T-helper 1 cell treated with Interleukin-12 subunit alpha and Interleukin-12 subunit beta and Interleukin-4 antibody, amounts not matched to agents 30 ng/mL and 1 ng/mL, for 36 hours (primary cell): ENCODE results near the gene BTBD6. TPM values are rescaled to one million over a fixed set of nuclear protein-coding genes. Genes with fewer than 3 reads are reported as not detected.
"Not testable (repeated sequence)": the region's sequence is repeated elsewhere in the genome, so short reads cannot be mapped to it uniquely, and the experiment has no call there.

Experiments used
- intact Hi-C: fragments of 100-400 bp; cut with micrococcal nuclease; formaldehyde crosslinking; loops from one replicate; pipeline ENCODE4 v1.15.1; 2024
- total RNA-seq: library from RNA; stranded (reverse); gene quantifications from 2 replicates; pipeline ENCODE4 v1.2.3, GENCODE V29; 2022

BTBD6 gene
- total RNA-seq, 1 donor from 2014 or later: 39.7 TPM

DNA sequence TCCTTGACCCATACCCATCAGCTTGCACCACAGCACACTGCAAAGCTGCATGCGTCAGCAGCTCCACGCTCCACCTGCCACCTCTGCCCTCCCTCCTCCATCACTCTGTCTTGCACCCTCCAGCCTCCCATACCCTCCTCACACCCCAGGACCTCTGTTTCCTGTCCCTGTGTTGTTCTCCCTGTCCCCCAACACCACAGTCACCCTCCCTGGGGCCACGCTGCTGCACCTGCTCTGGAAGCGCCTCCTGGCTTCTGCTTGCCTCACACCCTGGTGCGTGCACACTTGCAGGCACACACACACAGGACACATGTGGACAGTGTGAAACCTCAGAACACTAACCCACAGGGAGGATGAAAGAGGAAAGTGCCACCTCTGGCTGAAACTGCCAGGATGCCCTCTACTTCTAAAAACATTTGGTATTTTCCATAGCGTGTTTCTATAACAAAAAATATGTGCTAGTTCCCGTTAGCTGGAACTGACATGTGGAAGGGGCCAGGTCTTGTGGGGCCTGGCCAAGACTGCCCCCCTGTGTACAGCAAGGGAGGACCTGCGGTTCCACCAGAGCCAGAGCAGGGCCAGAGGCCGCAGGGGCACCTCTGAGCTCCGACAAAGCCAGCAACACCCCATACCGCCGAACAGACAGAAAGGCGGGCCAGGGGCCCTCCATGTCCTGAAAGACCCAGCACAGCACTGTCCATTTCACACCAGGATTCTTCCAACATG is 42.5 kb downstream of the BTBD6 start:
- intact Hi-C loops: no loop called here

DNA sequence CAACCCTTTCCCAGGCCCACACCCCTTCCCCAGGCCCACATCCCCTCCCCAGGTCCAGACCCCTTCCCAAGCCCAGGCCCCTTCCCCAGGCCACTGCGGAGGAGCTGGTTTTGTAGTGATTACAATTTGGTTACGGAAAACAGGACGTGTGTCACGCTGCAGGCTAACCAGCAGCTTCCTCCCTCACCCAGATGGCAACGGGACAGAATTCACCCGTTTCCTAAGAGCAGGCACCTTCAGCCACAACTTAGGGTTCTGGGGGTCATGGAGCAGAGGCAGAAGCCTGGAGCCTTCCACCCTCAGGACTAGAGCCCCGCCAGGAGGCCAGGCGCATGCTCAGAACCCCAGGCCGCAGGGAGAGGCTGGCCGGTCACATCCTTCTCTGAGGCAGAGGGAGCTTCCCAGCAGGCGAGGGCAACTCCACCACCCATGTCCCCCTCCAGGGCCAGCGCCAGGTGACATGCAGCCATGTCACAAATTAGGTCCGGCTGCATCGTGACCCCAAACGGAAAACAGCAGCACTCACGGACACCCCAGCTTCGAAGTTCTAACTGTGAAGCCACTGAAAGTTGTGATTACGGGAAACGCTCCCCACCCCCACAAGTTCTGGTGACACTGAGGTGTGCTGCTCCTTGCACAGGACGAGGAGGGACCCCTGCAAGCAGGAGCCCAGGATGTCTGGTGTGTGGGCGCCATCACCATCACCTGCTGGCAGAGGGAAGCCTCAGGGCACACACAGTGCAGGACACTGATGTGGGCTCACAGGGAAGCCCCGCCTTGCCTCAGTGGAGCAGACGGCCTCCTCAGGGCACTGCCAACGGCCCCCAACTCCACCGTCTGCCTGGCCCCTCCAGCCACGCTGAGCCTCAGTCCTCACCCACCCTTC is 44.7 kb downstream of the BTBD6 start:
- intact Hi-C loops: loop anchor here (1.0 kb wide), 1 partner anchor 8 kb away; the partner anchor contains the start of gene BRF1

DNA sequence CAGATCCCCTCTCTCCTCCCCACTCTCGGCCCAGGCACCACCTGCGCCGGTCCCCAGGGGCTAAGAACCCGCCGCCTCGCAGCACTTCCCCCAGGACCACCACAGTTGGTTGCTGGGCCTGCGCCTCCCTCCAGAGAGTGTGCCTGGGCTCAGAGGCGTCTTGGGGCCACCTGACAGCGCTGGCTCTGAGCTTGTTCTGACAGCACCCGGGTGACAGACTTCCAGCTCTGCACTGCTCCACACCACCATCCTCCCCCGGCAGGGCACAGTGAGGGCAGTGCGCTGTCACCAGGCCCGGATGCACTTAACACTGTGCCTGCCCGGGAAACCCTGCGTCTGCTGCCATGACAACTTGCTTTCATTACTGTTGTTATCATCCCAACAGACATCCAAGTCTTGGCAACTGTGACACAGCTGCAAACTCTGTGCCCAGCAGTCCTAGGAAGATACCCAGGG is 45.8 kb downstream of the BTBD6 start:
- intact Hi-C loops: no loop called here

DNA sequence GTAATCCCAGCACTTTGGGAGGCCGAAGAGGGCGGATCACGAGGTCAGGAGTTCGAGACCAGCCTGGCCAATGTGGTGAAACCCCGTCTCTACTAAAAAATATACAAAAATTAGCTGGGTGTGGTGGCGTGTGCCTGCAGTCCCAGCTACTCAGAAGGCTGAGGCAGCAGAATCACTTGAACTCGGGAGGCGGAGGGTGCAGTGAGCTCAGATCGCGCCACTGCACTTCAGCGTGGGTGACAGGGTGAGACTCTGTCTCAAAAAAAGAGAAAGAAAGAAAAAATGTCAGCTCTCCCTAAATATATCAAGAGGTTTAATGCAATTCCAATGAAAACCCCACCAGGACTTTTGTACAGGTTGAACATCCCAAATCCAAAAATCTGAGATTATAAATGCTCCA is 49.0 kb downstream of the BTBD6 start:
- intact Hi-C loops: not testable (repeated sequence)

DNA sequence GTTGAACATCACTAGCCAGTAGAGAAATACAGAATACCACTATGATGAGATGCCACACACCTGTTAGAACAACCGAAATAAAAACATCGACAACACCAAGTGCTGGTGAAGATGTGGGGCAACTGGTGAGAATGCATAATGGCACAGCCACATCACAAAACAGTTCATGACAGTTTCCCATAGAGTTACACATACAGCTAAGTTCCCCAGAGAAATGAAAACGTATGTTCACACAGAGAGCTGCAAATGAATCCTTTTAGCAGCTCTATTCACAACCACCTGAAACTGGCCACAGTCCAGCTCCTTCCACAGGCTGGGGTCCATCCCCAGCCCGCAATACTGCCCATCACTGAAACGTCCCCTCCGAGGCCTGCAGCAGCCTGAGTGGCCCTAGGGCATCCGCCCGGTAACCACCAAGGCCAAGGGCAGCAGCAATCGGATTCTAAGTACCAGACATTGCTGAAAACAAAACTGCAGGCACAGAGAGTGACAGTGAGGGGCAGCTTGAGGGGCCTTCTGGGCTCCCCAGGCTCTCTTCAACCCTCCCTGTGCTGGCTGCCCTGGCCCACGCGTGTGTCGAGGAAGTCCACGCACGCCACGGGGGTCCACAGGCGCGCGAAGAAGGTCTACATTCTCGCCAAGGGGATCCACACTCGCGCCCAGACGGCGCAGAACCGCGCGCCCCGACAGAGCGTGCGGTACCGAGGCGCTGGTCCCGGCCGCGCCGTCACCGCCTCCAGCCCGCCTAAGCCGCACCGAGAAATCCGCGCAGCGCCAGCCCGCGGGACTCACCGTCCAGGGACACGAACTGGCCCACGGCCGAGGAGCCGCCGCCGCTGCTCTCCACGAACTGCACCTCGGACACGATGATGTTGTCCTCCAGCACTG is 51.6 kb downstream of the BTBD6 start:
- intact Hi-C loops: loop anchor here (5.0 kb wide), 1 partner anchor 233 kb away; the partner anchor contains the start of gene GPR132

Other genes starting within 250 kb of the BTBD6 start
- gene CDCA4, start 227.4 kb upstream of the BTBD6 start, total RNA-seq: 47.4 and 54.3 TPM in 2 replicates
- gene GPR132, start 183.1 kb upstream of the BTBD6 start, total RNA-seq: 48.6 and 48.8 TPM in 2 replicates
- gene JAG2, start 79.8 kb upstream of the BTBD6 start, total RNA-seq: 7.2 and 7.9 TPM in 2 replicates
- gene NUDT14, start 67.2 kb upstream of the BTBD6 start, total RNA-seq: 34.0 and 35.8 TPM in 2 replicates
- gene BRF1, start 52.5 kb downstream of the BTBD6 start, total RNA-seq: 49.4 and 50.6 TPM in 2 replicates
- gene PACS2, start 66.2 kb downstream of the BTBD6 start, total RNA-seq: 33.3 and 35.8 TPM in 2 replicates
- gene TEX22, start 150.0 kb downstream of the BTBD6 start, total RNA-seq: 4.3 and 4.5 TPM in 2 replicates
- 129 and 138 TPM in 2 replicates for gene MTA1, start 171.3 kb downstream of the BTBD6 start, total RNA-seq
- 0.71 and 0.78 TPM in 2 replicates for gene CRIP2, start 226.3 kb downstream of the BTBD6 start, total RNA-seq
- gene CRIP1, start 238.4 kb downstream of the BTBD6 start, total RNA-seq: 220 and 231 TPM in 2 replicates
- 31.9 and 35.9 TPM in 2 replicates for gene TEDC1, start 242.7 kb downstream of the BTBD6 start, total RNA-seq